ENCODE data around the gene SLC39A11. TPM values are rescaled to one million over a fixed set of nuclear protein-coding genes. Genes with fewer than 3 reads are reported as not detected.

The SLC39A11 gene
- total and polyA plus RNA-seq, 2 of the 13 experiments (the other 11 are each of a cell fraction or from before 2014, with no cell fraction given), result 17.2 to 31.5 TPM

DNA sequence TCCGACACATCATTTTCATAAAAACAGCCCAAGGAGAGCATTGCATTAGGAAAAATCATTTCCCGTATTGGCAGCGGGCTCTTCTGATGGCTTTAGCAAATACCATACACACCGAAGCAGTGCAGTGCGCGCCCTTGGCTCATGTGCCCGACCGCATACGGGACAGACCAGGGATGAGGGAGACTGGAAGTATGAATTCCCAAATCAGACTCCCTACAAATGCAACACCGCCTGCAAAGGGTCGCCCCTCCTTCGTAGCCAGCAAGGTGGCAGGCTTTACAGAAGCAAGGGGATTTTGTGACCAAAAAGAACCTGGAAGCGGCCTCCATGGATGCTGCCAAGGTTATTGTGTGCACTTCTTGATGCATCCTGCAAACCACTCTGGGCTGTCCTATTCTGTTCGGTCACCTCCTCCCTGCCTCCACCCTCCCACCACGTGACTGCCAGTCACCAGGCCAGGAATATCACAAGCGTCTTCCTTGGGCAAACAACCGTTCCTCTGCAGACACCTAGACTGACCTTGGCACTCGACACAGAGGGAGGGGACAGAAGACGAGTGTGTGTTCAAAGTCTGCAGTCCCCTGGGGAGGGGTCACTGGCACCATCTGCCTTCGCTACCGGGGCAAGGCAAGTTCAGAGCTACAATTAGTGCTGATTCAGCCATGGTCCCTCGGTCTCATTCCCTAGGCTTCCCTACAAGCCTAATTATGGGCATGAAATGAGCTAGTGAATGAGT lies 460.4 kb downstream of the SLC39A11 start (continued):
- TF ChIP-seq, protein P1, sequence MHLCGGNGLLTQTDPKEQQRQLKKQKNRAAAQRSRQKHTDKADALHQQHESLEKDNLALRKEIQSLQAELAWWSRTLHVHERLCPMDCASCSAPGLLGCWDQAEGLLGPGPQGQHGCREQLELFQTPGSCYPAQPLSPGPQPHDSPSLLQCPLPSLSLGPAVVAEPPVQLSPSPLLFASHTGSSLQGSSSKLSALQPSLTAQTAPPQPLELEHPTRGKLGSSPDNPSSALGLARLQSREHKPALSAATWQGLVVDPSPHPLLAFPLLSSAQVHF (CRISPR knock-in tag; IDR thresholded peaks at IDR 0.05), result no peak
- TF ChIP-seq PCBP1 (IDR thresholded peaks at IDR 0.05; ENCODE audit: borderline replicate concordance, low read depth, low read length), result no peak
- no peak for TF ChIP-seq ARID2 (CRISPR knock-in tag; IDR thresholded peaks at IDR 0.05; ENCODE audit: borderline replicate concordance)
- TF ChIP-seq TGIF2 (CRISPR knock-in tag; IDR thresholded peaks at IDR 0.05), result peak; percentile 91
- TF ChIP-seq GZF1 (CRISPR knock-in tag; IDR thresholded peaks at IDR 0.05), result 0 out of 2 replicates have a peak, but pooled peaks have one; percentile 48
- TF ChIP-seq ZNF12 (CRISPR knock-in tag; IDR thresholded peaks at IDR 0.05), result peak; percentile 55; the same call in 1 of the 2 replicates
- no peak for TF ChIP-seq PTBP1 (IDR thresholded peaks at IDR 0.05; ENCODE audit: low read depth, low read length, poor library complexity, severe bottlenecking)
- TF ChIP-seq NCOA5 (CRISPR knock-in tag; IDR thresholded peaks at IDR 0.05), result no peak
- TF ChIP-seq ZC3H4 (CRISPR knock-in tag; IDR thresholded peaks at IDR 0.05; ENCODE audit: borderline replicate concordance), result peak; percentile 6; the same call in 1 of the 2 replicates
- TF ChIP-seq ZNF570 (CRISPR knock-in tag; IDR thresholded peaks at IDR 0.05; ENCODE audit: borderline replicate concordance), result no peak
- no peak for TF ChIP-seq ZNF274 (CRISPR knock-in tag; IDR thresholded peaks at IDR 0.05)
- no peak for TF ChIP-seq TP53 (CRISPR knock-in tag; conservative IDR thresholded peaks at IDR 0.05)
- TF ChIP-seq NFE2L2 (IDR thresholded peaks at IDR 0.05; ENCODE audit: low read length), result no peak
- no peak for TF ChIP-seq GTF2F1 (IDR thresholded peaks at IDR 0.05; ENCODE audit: low read length)
- TF ChIP-seq, protein P2, sequence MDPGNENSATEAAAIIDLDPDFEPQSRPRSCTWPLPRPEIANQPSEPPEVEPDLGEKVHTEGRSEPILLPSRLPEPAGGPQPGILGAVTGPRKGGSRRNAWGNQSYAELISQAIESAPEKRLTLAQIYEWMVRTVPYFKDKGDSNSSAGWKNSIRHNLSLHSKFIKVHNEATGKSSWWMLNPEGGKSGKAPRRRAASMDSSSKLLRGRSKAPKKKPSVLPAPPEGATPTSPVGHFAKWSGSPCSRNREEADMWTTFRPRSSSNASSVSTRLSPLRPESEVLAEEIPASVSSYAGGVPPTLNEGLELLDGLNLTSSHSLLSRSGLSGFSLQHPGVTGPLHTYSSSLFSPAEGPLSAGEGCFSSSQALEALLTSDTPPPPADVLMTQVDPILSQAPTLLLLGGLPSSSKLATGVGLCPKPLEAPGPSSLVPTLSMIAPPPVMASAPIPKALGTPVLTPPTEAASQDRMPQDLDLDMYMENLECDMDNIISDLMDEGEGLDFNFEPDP (CRISPR knock-in tag; conservative IDR thresholded peaks at IDR 0.05), result no peak
- TF ChIP-seq ZNF44 (CRISPR knock-in tag; IDR thresholded peaks at IDR 0.05), result 0 out of 2 replicates have a peak, but pooled peaks have one; percentile 84
- peak; percentile 79 for TF ChIP-seq GABPB1 (CRISPR knock-in tag; IDR thresholded peaks at IDR 0.05)
- peak; percentile 49; the same call in 1 of the 2 replicates for TF ChIP-seq YEATS4 (CRISPR knock-in tag; IDR thresholded peaks at IDR 0.05; ENCODE audit: borderline replicate concordance)
- TF ChIP-seq ZNF432 (CRISPR knock-in tag; IDR thresholded peaks at IDR 0.05; ENCODE audit: borderline replicate concordance), result no peak
- 0 out of 2 replicates have a peak, but pooled peaks have one; percentile 54 for TF ChIP-seq NFIC (IDR thresholded peaks at IDR 0.05; ENCODE audit: low read length)
- TF ChIP-seq ZNF788 (CRISPR knock-in tag; IDR thresholded peaks at IDR 0.05; ENCODE audit: borderline replicate concordance), result peak; percentile 98
- TF ChIP-seq HNRNPL (IDR thresholded peaks at IDR 0.05; ENCODE audit: low read depth, low read length), result peak; percentile 51; the same call in 1 of the 2 replicates
- TF ChIP-seq ZNF598 (CRISPR knock-in tag; IDR thresholded peaks at IDR 0.05; ENCODE audit: borderline replicate concordance), result peak; percentile 57; the same call in 1 of the 2 replicates
- TF ChIP-seq, protein P3, sequence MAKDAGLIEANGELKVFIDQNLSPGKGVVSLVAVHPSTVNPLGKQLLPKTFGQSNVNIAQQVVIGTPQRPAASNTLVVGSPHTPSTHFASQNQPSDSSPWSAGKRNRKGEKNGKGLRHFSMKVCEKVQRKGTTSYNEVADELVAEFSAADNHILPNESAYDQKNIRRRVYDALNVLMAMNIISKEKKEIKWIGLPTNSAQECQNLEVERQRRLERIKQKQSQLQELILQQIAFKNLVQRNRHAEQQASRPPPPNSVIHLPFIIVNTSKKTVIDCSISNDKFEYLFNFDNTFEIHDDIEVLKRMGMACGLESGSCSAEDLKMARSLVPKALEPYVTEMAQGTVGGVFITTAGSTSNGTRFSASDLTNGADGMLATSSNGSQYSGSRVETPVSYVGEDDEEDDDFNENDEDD (CRISPR knock-in tag; IDR thresholded peaks at IDR 0.05; ENCODE audit: borderline replicate concordance), result peak; percentile 78; the same call in 1 of the 2 replicates
- no peak; the same call in 1 of the 2 replicates for TF ChIP-seq ZNF430 (CRISPR knock-in tag; IDR thresholded peaks at IDR 0.05)
- TF ChIP-seq CEBPG (CRISPR knock-in tag; IDR thresholded peaks at IDR 0.05), result peak; percentile 74
- TF ChIP-seq ZNF160 (CRISPR knock-in tag; IDR thresholded peaks at IDR 0.05), result 0 out of 2 replicates have a peak, but pooled peaks have one; percentile 25
- no peak for TF ChIP-seq ARNT (IDR thresholded peaks at IDR 0.05)
- peak; percentile 99 for TF ChIP-seq RXRA (CRISPR knock-in tag; IDR thresholded peaks at IDR 0.05)
- TF ChIP-seq ZNF256 (CRISPR knock-in tag; conservative IDR thresholded peaks at IDR 0.05), result no peak

All from HepG2 (cell line).